GM23248 (cell line): Measurements from ENCODE around the gene SPTB.

Experiments
- EZH2 ChIP-seq: fragments of 200-600 bp; sonication (generic); IDR thresholded peaks from 2 replicates; pipeline ENCODE4 v1.6.1; 2018; ENCODE audit warnings: antibody characterized with exemption, mild to moderate bottlenecking; ENCODE audit not compliant: insufficient read depth, poor library complexity, severe bottlenecking
- EZH2phosphoT487 ChIP-seq: fragments of 200-600 bp; sonication (generic); IDR thresholded peaks from 2 replicates; pipeline ENCODE4 v1.6.1; 2018; ENCODE audit warnings: antibody characterized with exemption, moderate library complexity, mild to moderate bottlenecking, low read depth; ENCODE audit not compliant: insufficient read depth

DNA sequence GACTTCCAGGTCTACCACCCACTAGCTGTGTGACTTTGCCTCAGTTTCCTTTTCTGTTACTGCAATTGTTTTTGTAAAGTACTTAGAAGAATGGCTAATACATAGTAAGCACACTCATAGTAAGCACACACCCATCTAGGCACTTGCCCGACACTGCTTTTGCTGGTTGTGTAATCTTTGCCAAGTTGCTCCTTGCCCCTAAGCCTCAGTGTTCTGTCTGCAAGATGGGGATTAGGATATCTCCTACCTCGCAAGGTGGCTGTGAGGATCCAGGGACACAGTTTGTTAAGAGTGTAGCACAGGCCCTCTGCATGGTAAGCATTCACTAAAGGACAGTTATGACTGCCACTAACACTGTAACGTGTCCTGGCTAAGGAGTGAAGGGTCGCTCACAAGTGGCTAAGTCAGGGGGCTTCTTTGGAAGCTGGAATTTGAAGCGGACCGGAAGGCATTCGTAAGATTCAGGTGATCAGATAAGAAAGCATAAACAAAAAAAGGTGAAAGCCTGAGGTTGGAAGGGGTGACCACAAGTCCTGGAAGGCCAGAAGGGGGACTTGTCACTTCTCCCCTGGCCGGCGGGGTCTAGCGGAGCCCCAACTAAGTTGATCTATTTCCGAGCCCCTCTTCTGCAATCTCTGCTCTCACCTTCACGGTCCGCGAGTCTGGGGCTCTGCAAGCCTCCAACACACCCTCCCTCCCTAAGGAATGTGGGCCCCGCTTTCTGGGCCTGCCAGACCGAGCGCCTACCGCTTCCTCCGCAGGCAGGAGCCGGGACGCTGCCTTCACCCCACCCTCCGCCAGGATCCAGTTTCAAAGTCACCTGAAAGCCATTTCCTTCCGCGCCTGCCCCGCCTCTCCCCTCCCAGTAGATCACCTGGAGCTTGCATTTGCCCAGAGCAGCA is 177.0 kb downstream of the SPTB start:
- no peak for TF ChIP-seq EZH2phosphoT487
- no peak for TF ChIP-seq EZH2
